Measurements from ENCODE around the gene LSM3. TPM values are rescaled to one million over a fixed set of nuclear protein-coding genes. Genes with fewer than 3 reads are reported as not detected.

The LSM3 gene
- total and polyA plus RNA-seq, 9 of the 15 experiments (the other 6 are each of a cell fraction or from before 2014, with no cell fraction given) = 33.8 to 203 (median 61.2) TPM

DNA sequence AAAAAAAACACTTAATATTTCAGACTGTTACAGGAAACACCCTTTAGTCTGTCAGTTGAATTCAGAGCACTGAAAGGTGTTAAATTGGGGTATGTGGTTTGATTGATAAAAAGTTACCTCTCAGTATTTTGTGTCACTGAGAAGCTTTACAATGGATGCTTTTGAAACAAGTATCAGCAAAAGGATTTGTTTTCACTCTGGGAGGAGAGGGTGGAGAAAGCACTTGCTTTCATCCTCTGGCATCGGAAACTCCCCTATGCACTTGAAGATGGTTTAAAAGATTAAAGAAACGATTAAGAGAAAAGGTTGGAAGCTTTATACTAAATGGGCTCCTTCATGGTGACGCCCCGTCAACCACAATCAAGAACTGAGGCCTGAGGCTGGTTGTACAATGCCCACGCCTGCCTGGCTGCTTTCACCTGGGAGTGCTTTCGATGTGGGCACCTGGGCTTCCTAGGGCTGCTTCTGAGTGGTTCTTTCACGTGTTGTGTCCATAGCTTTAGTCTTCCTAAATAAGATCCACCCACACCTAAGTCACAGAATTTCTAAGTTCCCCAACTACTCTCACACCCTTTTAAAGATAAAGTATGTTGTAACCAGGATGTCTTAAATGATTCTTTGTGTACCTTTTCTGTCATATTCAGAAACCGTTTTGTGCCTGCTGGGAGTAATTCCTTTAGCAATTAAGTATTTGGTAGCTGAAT, 35.9 kb upstream of the LSM3 start:
- Histone ChIP-seq H3K9me3 (replicated peaks; ENCODE audit: control insufficient read depth, insufficient read depth, low read depth, low read length) (no peaks in the 10 kb centered on the region), H4K20me1 (replicated peaks; ENCODE audit: control insufficient read depth, insufficient read depth, low read length) (no peaks in the 10 kb centered on the region), H3K27me3 (ENCODE audit: control insufficient read depth in 2 of 2, insufficient read depth in 2 of 2, low read length in 2 of 2) (no peaks in the 10 kb centered on the region), H3K9ac (ENCODE audit: insufficient read depth in 1 of 2, low read depth in 2 of 2, low read length in 2 of 2) (no peak overlapping the region), H3K4me1 (replicated peaks in 1 of 2; ENCODE audit: control insufficient read depth in 2 of 2, insufficient read depth in 2 of 2, low read length in 2 of 2) (peaks cover 13 to 14% of the 10 kb centered on the region in 2 experiments), H3K27ac (ENCODE audit: extremely low read depth, low read depth, low read length) (no peak overlapping the region), H3K4me2 (ENCODE audit: insufficient read depth, low read length) (no peak overlapping the region), H3K79me2 (ENCODE audit: control insufficient read depth, insufficient read depth, low read length) (no peaks in the 10 kb centered on the region), H3K4me3 (no peak overlapping the region), H2AFZ (ENCODE audit: low read depth, low read length) (no peak overlapping the region), H3K36me3 (ENCODE audit: control insufficient read depth, insufficient read depth, low read length) (peaks cover 71% of the 10 kb centered on the region; the same call in 2 of the 3 replicates), H3K9me1 (ENCODE audit: control insufficient read depth, insufficient read depth, low read length) (no peaks in the 10 kb centered on the region)
- WGBS (ENCODE audit: insufficient coverage, low coverage, missing lambda C conversion rate) = 70% methylated on average over 8 of the region's 8 CpGs
- TF ChIP-seq RBM34 (IDR thresholded peaks at IDR 0.05; ENCODE audit: borderline replicate concordance, insufficient read depth, low read length) = no peak
- no peak for TF ChIP-seq NEUROD1 (IDR thresholded peaks at IDR 0.05; ENCODE audit: borderline replicate concordance, low read depth, low read length, partially characterized antibody)
- TF ChIP-seq NELFE (IDR thresholded peaks at IDR 0.05; ENCODE audit: insufficient read depth, insufficient read length) = no peak
- TF ChIP-seq RFX7 (CRISPR knock-in tag; IDR thresholded peaks at IDR 0.05) = no peak
- no peak for TF ChIP-seq ZNF431 (CRISPR knock-in tag; IDR thresholded peaks at IDR 0.05)
- TF ChIP-seq ZBTB8A (IDR thresholded peaks at IDR 0.05; ENCODE audit: partially characterized antibody) = no peak
- no peak for TF ChIP-seq ZNF143 (CRISPR knock-in tag; IDR thresholded peaks at IDR 0.05)
- TF ChIP-seq, protein P1, sequence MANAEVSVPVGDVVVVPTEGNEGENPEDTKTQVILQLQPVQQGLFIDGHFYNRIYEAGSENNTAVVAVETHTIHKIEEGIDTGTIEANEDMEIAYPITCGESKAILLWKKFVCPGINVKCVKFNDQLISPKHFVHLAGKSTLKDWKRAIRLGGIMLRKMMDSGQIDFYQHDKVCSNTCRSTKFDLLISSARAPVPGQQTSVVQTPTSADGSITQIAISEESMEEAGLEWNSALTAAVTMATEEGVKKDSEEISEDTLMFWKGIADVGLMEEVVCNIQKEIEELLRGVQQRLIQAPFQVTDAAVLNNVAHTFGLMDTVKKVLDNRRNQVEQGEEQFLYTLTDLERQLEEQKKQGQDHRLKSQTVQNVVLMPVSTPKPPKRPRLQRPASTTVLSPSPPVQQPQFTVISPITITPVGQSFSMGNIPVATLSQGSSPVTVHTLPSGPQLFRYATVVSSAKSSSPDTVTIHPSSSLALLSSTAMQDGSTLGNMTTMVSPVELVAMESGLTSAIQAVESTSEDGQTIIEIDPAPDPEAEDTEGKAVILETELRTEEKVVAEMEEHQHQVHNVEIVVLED (CRISPR knock-in tag; IDR thresholded peaks at IDR 0.05) = no peak
- TF ChIP-seq, protein P2, sequence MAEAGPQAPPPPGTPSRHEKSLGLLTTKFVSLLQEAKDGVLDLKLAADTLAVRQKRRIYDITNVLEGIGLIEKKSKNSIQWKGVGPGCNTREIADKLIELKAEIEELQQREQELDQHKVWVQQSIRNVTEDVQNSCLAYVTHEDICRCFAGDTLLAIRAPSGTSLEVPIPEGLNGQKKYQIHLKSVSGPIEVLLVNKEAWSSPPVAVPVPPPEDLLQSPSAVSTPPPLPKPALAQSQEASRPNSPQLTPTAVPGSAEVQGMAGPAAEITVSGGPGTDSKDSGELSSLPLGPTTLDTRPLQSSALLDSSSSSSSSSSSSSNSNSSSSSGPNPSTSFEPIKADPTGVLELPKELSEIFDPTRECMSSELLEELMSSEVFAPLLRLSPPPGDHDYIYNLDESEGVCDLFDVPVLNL (CRISPR knock-in tag; IDR thresholded peaks at IDR 0.05; ENCODE audit: low read depth) = no peak
- TF ChIP-seq DDX20 (tag; IDR thresholded peaks at IDR 0.05; ENCODE audit: low read depth) = no peak
- TF ChIP-seq, protein P3, sequence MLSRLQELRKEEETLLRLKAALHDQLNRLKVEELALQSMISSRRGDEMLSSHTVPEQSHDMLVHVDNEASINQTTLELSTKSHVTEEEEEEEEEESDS (CRISPR knock-in tag; IDR thresholded peaks at IDR 0.05) = no peak
- TF ChIP-seq NR2C1 (IDR thresholded peaks at IDR 0.05) = no peak
- TF ChIP-seq NR2C1 (tag; IDR thresholded peaks at IDR 0.05) = no peak
- no peak for TF ChIP-seq COPS2 (conservative IDR thresholded peaks at IDR 0.05)
- no peak for TF ChIP-seq ZKSCAN1 (IDR thresholded peaks at IDR 0.05; ENCODE audit: low read depth, low read length)
- TF ChIP-seq, protein P4, sequence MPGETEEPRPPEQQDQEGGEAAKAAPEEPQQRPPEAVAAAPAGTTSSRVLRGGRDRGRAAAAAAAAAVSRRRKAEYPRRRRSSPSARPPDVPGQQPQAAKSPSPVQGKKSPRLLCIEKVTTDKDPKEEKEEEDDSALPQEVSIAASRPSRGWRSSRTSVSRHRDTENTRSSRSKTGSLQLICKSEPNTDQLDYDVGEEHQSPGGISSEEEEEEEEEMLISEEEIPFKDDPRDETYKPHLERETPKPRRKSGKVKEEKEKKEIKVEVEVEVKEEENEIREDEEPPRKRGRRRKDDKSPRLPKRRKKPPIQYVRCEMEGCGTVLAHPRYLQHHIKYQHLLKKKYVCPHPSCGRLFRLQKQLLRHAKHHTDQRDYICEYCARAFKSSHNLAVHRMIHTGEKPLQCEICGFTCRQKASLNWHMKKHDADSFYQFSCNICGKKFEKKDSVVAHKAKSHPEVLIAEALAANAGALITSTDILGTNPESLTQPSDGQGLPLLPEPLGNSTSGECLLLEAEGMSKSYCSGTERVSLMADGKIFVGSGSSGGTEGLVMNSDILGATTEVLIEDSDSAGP (CRISPR knock-in tag; IDR thresholded peaks at IDR 0.05) = no peak
- ATAC-seq (no peak), FAIRE-seq (no peak), DNase-seq (ENCODE audit: extremely low read depth in 1 of 4, low spot score in 3 of 4) (no peak)
- BruUV-seq (replicated peaks) = TSS peak; percentile 47
- ChIA-PET POLR2A (interaction anchor here (0.5 to 1.6 kb wide), 4 partner anchors 10 to 31 kb away, joined by 3 to 6 read pairs (median 4); no protein-coding TSS in a partner anchor), CTCF (ENCODE audit: low intra/inter-chr PET ratio) (interaction anchor here (1.3 kb wide), 1 partner anchor 61 kb away, joined by 4 read pairs; no protein-coding TSS in a partner anchor)
- intact Hi-C loops (cut with micrococcal nuclease) = no loop called here
- in situ Hi-C loops (cut with MboI) = no loop called here

Data from K562 (cell line).